Right lobe of liver (tissue), 6 donors: ENCODE data around the gene TAF8. TPM values are rescaled to one million over a fixed set of nuclear protein-coding genes. Genes with fewer than 3 reads are reported as not detected.

Source experiments
- ATAC-seq, 4 donors: fragments of 200-7000 bp; cut with Tn5 transposase; one replicate each; pipeline ENCODE4 v1.9.1; 2020; ENCODE audit warnings: mild to moderate bottlenecking in 4 of 4, moderate library complexity in 4 of 4
- DNase-seq, 3 donors: peaks; one replicate each; pipeline ENCODE4 v3.0.0-alpha.2; 2020
- H3K27ac ChIP-seq, 3 donors: fragments of 200-600 bp; one replicate each; pipeline ENCODE4 v1.8.0; 2022
- H3K27me3 ChIP-seq, 2 donors: fragments of 200-600 bp; one replicate each; pipeline ENCODE4 v1.8.0; 2022
- H3K36me3 ChIP-seq, 4 donors: fragments of 200-600 bp; sonication (generic) in 1 of 4; one replicate each; pipeline versions ENCODE4 v1.5.1 to v1.8.0; 2017 to 2022; ENCODE audit warnings: control low read depth in 1 of 4
- H3K4me1 ChIP-seq, 4 donors: fragments of 200-600 bp; sonication (generic) in 1 of 4; one replicate each; pipeline versions ENCODE4 v1.5.1 to v1.8.0; 2017 to 2022; ENCODE audit warnings: control low read depth in 1 of 4
- H3K4me3 ChIP-seq, 3 donors: fragments of 200-600 bp; one replicate each; pipeline ENCODE4 v1.8.0; 2022
- H3K9me3 ChIP-seq, 4 donors: fragments of 200-600 bp; sonication (generic) in 1 of 4; one replicate each; pipeline versions ENCODE4 v1.5.1 to v1.8.0; 2017 to 2022; ENCODE audit warnings: control low read depth in 1 of 4
- CTCF ChIP-seq, 4 donors: fragments of 200-600 bp in 3 of 4; fragments of 450-650 bp in 1 of 4; IDR thresholded peaks; one replicate each; pipeline versions ENCODE4 v1.5.1 to v1.8.0; 2016 to 2022; ENCODE audit warnings: antibody characterized with exemption in 4 of 4, mild to moderate bottlenecking in 2 of 4
- POLR2A ChIP-seq: fragments of 450-650 bp; IDR thresholded peaks from one replicate; pipeline ENCODE4 v1.6.1; 2017; ENCODE audit warnings: antibody characterized with exemption, mild to moderate bottlenecking
- WGBS: methylation state at CpG from one replicate; pipeline ENCODE4 v1.1.6; 2018; ENCODE audit warnings: low coverage, low lambda C conversion rate; ENCODE audit not compliant: insufficient coverage; ENCODE audit errors: missing lambda C conversion rate; 5-methylcytosine and 5-hydroxymethylcytosine counted together
- intact Hi-C, 2 donors: fragments of 100-400 bp; cut with DNase I; formaldehyde crosslinking; loops; one replicate each; pipeline versions ENCODE4 v1.11.2 to v1.14.1; 2022
- total RNA-seq, 6 experiments: library from RNA; depleted of rRNA in 2 of 6; stranded (reverse); fragments of >200 nt in 2 of 6; fragmentation: NEBNext Ultra II Directional in 3 of 6; extraction: Animal tissue kit (Norgen Biotek cat#: 25700) in 3 of 6; gene quantifications; one replicate each; pipeline versions ENCODE4 v1.1.0 to v1.2.4, GENCODE V29; 2016 to 2023
- donor health status: DM: no; HTN: yes; CAD: no.
- donor health status: DM: no; HTN: no; CAD: no.
- donor health status: DM: no; HTN: no; CAD: no.
- donor health status: DM: no; HTN: yes; CAD: no.
- donor health status: DM: no; HTN: yes; CAD: no.

The TAF8 gene
- total RNA-seq, 6 experiments from 2014 or later: 6.7 to 14.7 (median 11.9) TPM

DNA sequence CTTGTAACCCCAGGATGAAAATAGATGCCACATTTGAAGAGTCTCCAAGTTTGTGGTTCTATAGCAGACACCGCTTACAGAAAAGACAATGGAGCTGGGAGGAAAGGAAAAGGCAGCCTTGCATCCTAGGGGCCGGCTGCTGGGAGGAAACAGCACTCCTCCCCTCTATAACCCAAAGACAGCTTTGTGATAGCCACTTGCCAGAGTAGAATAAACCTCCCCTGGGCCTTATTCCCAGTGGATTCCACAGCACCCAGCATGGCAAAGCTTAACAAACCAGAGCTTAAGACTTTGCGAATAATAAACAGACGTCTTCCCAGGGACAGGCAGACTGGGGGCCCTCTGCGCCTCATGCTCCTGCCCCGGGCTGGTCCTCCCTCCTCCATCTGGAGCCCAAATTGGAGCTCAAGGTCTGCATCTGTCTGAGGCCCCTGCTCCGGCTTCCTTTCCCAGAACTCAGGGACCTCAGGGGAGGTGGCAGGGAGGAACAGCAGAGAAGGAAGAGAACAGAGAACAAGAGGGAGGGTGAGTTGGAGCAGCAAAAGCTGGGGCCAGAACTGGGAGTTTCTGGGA lies 8.8 kb upstream of the TAF8 start:
- TF ChIP-seq POLR2A: no peak
- TF ChIP-seq CTCF (IDR thresholded peaks at IDR 0.05): no peak
- intact Hi-C loops: loop anchor here in 1 of 2 donors (10.0 kb wide), 2 partner anchors 107 to 257 kb away; partner anchors contain the start of genes PRICKLE4 and TOMM6
- H3K4me1 ChIP-seq: peaks cover 0 to 23% (median 8%) of the 10 kb centered on the region in 4 donors
- H3K4me3 ChIP-seq: no peak overlapping the region
- H3K27ac ChIP-seq: no peak overlapping the region
- no peaks in the 10 kb centered on the region for H3K27me3 ChIP-seq
- ATAC-seq (no peak), DNase-seq (no peak)
- H3K9me3 ChIP-seq: no peaks in the 10 kb centered on the region
- H3K36me3 ChIP-seq: no peaks in the 10 kb centered on the region
- 38% methylated on average over 2 of the region's 7 CpGs for WGBS

DNA sequence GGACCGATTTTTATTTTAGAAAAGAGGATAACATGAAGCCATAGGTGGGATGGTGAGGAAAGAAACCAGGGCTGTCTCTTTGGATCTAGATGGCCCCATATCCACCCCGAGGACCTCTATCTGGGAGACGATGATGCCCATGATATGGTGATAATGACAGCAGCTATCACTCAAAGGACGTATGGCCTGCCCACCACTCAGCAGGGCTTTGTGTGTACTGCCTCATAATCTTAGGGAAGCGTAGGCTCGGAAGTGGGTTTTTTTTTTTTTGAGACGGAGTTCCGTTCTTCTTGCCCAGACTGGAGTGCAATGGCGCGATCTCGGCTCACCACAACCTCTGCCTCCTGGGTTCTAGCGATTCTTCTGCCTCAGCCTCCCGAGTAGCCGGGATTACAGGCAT lies 8.2 kb upstream of the TAF8 start:
- no peaks in the 10 kb centered on the region for H3K36me3 ChIP-seq
- DNase-seq: no peak
- H3K27me3 ChIP-seq: no peaks in the 10 kb centered on the region
- no peak overlapping the region for H3K27ac ChIP-seq
- TF ChIP-seq POLR2A (no peak), CTCF (IDR thresholded peaks at IDR 0.05) (no peak)
- WGBS: 68% methylated on average over 12 of the region's 14 CpGs
- no peak for ATAC-seq
- intact Hi-C loops: loop anchor here in 1 of 2 donors (10.0 kb wide), 2 partner anchors 107 to 257 kb away; partner anchors contain the start of genes PRICKLE4 and TOMM6
- no peaks in the 10 kb centered on the region for H3K9me3 ChIP-seq
- peaks cover 0 to 24% (median 8%) of the 10 kb centered on the region in 4 donors for H3K4me1 ChIP-seq
- no peak overlapping the region for H3K4me3 ChIP-seq

GRCh38 chr6:42043787-42044475 lies 6.4 kb upstream of the TAF8 start:
- Histone ChIP-seq H3K36me3 (no peaks in the 10 kb centered on the region), H3K27me3 (no peaks in the 10 kb centered on the region), H3K27ac (no peak overlapping the region), H3K4me1 (peaks cover 0 to 24% (median 8%) of the 10 kb centered on the region in 4 donors), H3K9me3 (no peaks in the 10 kb centered on the region), H3K4me3 (peak overlapping the region in 1 of 3 donors; percentile 11)
- WGBS: 24% methylated on average over 13 of the region's 21 CpGs
- DNase-seq (peak; percentile 85 to 86 (median 86)), ATAC-seq (peak; percentile 75 to 84 (median 77))
- peak; percentile 95 to 98 (median 97) for TF ChIP-seq CTCF (IDR thresholded peaks at IDR 0.05)
- no peak for TF ChIP-seq POLR2A
- intact Hi-C loops: loop anchor here in 1 of 2 donors (10.0 kb wide), 2 partner anchors 109 to 259 kb away; partner anchors contain the start of genes PRICKLE4 and TOMM6

GRCh38 chr6:42045538-42046460 lies 4.5 kb upstream of the TAF8 start:
- peak overlapping the region in 2 of 3 donors; percentile 5 to 18 for H3K4me3 ChIP-seq
- no peaks in the 10 kb centered on the region for H3K27me3 ChIP-seq
- DNase-seq: peak; percentile 83 to 88 (median 83)

More at GRCh38 chr6:42045538-42046460, 4.5 kb upstream of the TAF8 start:
- Histone ChIP-seq H3K4me1 (peaks cover 0 to 32% (median 11%) of the 10 kb centered on the region in 4 donors), H3K27ac (peak overlapping the region; percentile 23 to 93 (median 72)), H3K36me3 (no peaks in the 10 kb centered on the region), H3K9me3 (no peaks in the 10 kb centered on the region)
- TF ChIP-seq CTCF (IDR thresholded peaks at IDR 0.05) (no peak), POLR2A (no peak)
- peak; percentile 42 to 62 (median 48) for ATAC-seq
- WGBS: 20% methylated on average over 14 of the region's 14 CpGs
- intact Hi-C loops: loop anchor here in 1 of 2 donors (10.0 kb wide), 2 partner anchors 111 to 261 kb away; partner anchors contain the start of genes PRICKLE4 and TOMM6
